DOHH2 (cell line): ENCODE measurements around the gene DDX41.

Experiments
- CTCF ChIP-seq: fragments of 200-600 bp; sonication (generic); IDR thresholded peaks from one replicate; pipeline ENCODE4 v1.5.1; 2014; ENCODE audit warnings: antibody characterized with exemption, mild to moderate bottlenecking, low read depth, low read length; ENCODE audit not compliant: poor library complexity, severe bottlenecking
- EZH2phosphoT487 ChIP-seq: fragments of 200-600 bp; sonication (generic); IDR thresholded peaks from 2 replicates; pipeline ENCODE4 v1.6.1; 2017; ENCODE audit warnings: borderline replicate concordance, mild to moderate bottlenecking, antibody characterized with exemption, low read length, moderate library complexity, mixed read lengths

DNA sequence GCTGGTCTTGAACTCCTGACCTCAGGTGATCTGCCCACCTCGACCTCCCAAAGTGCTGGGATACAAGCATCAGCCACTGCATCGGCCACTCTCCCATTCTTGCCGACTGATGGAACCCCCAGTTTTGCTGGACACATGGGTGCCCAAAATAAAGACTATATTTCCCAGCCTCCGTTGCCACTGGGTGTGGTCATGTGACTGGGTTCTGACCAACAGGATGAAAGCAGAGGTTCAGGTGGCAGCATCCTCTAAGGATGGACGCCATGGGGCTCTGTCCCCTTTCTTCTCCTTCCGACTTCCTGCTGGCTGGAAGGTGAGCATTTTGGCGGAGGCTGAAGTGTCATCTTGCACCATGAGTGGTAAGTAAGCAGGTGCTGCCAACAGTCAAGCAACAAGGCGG, 29.6 kb downstream of the DDX41 start:
- TF ChIP-seq CTCF = no peak
- TF ChIP-seq EZH2phosphoT487 = no peak
